GM12872 (cell line): ENCODE measurements around the gene NAT14.

Source experiments
- TF ChIP-seq, protein P1 (sequence below): IDR thresholded peaks from 3 replicates; pipeline ENCODE4 v1.5.1; 2011; ENCODE audit warnings: low read depth, mild to moderate bottlenecking, low read length, moderate library complexity; ENCODE audit not compliant: insufficient read depth

The NAT14 gene

DNA sequence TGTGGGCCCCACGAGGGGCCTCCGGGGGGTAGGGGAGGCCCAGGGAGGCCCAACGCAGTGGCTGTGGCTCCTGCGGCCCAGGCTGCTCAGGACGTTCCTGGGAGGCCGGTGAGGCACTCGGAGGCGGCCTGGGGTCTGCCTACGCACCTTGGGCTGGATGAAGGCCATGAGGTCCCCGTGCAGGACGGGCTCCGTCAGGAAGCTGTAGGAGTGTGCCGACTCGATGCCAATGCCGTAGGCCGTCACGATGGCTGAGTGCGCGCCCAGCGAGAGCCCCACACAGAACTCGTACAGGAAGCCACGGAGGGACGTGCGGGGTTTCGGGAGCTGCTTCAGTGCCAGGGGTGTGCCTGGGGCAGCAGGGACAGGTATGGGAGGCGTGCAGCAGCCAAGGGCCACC lies 46.0 kb downstream of the NAT14 start:
- TF ChIP-seq, protein P1, sequence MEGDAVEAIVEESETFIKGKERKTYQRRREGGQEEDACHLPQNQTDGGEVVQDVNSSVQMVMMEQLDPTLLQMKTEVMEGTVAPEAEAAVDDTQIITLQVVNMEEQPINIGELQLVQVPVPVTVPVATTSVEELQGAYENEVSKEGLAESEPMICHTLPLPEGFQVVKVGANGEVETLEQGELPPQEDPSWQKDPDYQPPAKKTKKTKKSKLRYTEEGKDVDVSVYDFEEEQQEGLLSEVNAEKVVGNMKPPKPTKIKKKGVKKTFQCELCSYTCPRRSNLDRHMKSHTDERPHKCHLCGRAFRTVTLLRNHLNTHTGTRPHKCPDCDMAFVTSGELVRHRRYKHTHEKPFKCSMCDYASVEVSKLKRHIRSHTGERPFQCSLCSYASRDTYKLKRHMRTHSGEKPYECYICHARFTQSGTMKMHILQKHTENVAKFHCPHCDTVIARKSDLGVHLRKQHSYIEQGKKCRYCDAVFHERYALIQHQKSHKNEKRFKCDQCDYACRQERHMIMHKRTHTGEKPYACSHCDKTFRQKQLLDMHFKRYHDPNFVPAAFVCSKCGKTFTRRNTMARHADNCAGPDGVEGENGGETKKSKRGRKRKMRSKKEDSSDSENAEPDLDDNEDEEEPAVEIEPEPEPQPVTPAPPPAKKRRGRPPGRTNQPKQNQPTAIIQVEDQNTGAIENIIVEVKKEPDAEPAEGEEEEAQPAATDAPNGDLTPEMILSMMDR: no peak

DNA sequence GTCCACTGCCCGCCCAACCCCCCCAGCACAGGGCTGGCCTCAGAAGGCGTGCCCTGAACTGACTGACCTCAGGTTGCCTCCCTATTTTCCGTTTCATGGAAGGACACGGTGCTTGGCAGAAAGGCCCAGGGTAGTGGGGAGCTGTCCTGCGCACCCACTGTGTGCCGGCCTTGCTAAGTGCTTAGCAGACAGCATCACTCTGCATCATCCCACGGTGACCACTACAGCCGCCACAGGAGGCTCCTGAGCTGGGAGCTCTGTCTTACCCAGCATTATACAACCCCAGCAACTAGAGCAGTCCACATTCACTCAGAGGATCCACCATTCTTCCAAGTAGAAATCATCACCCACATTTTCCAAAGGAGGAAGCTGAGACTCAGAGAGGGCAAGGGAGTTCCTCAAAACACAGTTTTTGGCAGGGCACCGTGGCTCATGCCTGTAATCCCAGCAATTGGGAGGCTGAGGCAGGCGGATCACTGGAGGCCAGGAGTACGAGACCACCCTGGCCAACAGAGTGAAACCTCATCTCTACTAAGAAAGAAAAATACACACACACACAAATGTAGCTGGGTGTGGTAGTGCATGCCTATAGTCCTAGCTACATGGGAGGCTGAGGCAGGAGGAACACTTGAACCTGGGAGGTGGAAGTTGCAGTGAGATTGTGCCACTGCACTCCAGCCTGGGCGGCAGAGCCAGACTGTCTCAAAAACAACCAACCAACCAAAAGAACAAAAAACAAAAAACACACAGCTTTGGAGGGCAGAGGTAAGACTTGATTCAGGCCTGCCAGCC lies 50.4 kb downstream of the NAT14 start:
- TF ChIP-seq, protein P1: no peak

- TF ChIP-seq, protein P1: no peak
These were observed 51.0 kb downstream of the NAT14 start for GRCh38 chr19:55535965-55536350.

DNA sequence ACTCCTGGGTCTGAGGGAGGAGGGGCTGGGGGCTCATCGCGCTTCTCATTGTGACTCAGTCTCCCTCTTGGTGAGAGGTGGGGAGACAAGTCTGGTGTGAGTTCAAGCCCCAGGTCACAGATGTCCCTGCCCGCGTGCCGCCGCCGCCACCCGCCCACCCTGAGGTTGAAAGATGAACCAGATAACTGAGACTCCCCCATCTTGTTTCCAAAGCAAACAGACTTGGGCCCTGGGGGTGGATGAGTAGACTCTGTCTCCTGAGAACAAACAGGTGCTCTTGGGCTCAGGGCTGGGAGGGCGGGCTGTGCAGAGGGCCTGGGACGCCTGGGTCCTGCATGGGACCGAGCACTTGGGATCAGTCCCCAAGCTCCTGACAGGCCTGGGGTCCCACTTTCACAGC lies 51.4 kb downstream of the NAT14 start:
- TF ChIP-seq, protein P1: no peak
